Kidney epithelial cell (primary cell): ENCODE results near the gene NARF. TPM values are rescaled to one million over a fixed set of nuclear protein-coding genes. Genes with fewer than 3 reads are reported as not detected.

Source experiments
- DNase-seq: peaks from one replicate; pipeline ENCODE4 v3.0.0-alpha.2; 2010; ENCODE audit warnings: low read depth
- H3K27me3 ChIP-seq: 2 replicates; pipeline ENCODE4 v1.6.0; 2011; ENCODE audit warnings: low read length; ENCODE audit not compliant: control insufficient read depth, insufficient read depth
- H3K36me3 ChIP-seq: 2 replicates; pipeline ENCODE4 v1.5.1; 2011; ENCODE audit warnings: low read length; ENCODE audit not compliant: control insufficient read depth, insufficient read depth
- H3K4me3 ChIP-seq: 2 replicates; pipeline ENCODE4 v1.5.1; 2011; ENCODE audit warnings: low read depth, mild to moderate bottlenecking, control low read depth, low read length
- total RNA-seq: library from RNA; depleted of rRNA; stranded (reverse); fragments of >200 nt; gene quantifications from 2 replicates; pipeline ENCODE4 v1.2.3, GENCODE V29; 2015
- TF ChIP-seq, protein P1 (sequence below): IDR thresholded peaks from 2 replicates; pipeline ENCODE4 v1.5.1; 2011; ENCODE audit warnings: mild to moderate bottlenecking, moderate library complexity, low read length, control low read depth, inconsistent platforms; ENCODE audit not compliant: insufficient read depth, poor library complexity, severe bottlenecking

The NARF gene
- total RNA-seq, 1 donor from 2014 or later, result 59.9 TPM

DNA sequence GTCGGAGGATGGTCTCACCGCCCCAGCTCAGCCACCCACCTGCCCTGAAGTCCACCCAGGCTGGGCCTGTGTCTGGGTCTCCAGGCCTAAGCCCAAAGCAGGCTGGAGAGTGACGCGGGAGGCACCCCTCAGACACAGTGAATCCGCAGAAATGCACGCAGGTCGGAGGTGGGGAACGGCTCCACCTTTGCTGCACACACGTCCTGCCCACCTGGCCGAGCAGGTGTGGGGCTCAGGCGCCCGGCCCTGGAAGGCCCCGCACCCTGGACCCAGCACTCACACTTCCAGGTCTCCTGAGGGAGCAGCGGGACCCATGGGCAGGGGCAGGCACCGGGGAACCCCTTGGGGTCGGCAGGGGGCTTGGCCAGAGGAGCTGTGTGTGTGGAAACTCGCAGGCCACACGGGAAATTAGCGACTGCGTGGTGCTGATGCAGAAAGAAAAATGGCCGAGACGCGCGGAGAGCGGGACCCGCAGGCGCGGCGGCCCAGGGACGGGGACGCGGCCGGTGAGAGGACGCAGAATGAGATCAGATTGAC lies 18.6 kb upstream of the NARF start:
- no peaks in the 10 kb centered on the region for H3K27me3 ChIP-seq
- no peak for DNase-seq
- TF ChIP-seq, protein P1, sequence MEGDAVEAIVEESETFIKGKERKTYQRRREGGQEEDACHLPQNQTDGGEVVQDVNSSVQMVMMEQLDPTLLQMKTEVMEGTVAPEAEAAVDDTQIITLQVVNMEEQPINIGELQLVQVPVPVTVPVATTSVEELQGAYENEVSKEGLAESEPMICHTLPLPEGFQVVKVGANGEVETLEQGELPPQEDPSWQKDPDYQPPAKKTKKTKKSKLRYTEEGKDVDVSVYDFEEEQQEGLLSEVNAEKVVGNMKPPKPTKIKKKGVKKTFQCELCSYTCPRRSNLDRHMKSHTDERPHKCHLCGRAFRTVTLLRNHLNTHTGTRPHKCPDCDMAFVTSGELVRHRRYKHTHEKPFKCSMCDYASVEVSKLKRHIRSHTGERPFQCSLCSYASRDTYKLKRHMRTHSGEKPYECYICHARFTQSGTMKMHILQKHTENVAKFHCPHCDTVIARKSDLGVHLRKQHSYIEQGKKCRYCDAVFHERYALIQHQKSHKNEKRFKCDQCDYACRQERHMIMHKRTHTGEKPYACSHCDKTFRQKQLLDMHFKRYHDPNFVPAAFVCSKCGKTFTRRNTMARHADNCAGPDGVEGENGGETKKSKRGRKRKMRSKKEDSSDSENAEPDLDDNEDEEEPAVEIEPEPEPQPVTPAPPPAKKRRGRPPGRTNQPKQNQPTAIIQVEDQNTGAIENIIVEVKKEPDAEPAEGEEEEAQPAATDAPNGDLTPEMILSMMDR, result no peak
- peaks cover 3% of the 10 kb centered on the region for H3K36me3 ChIP-seq
- H3K4me3 ChIP-seq, result no peak overlapping the region

DNA sequence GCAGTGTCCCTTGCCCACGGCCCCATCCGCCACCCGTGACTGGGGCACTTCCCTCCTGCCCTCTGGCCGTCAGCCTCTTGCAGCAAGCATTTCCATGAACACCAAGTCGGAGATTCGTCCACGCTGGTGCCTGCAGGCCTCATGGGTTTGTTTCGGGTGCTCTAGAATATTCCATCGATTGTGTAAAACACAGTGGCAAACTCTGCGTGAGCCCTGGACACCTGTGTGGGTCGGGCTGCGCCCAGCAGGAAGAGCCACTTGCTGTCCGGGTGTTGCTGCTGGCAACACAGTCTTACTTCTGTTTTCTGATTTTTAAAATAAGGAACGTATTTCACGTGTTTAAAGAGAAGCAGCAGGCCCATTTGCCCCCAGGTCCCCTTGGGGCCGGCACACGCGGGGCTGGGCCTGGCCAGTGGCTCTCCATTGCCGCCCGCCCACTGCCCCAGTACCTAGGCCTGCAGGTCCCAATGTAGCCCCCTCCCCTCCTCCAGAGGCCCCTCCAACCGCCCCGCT lies 18.0 kb upstream of the NARF start:
- H3K36me3 ChIP-seq, result peaks cover 3% of the 10 kb centered on the region
- H3K27me3 ChIP-seq, result no peaks in the 10 kb centered on the region
- TF ChIP-seq, protein P1, result no peak
- no peak overlapping the region for H3K4me3 ChIP-seq
- no peak for DNase-seq

DNA sequence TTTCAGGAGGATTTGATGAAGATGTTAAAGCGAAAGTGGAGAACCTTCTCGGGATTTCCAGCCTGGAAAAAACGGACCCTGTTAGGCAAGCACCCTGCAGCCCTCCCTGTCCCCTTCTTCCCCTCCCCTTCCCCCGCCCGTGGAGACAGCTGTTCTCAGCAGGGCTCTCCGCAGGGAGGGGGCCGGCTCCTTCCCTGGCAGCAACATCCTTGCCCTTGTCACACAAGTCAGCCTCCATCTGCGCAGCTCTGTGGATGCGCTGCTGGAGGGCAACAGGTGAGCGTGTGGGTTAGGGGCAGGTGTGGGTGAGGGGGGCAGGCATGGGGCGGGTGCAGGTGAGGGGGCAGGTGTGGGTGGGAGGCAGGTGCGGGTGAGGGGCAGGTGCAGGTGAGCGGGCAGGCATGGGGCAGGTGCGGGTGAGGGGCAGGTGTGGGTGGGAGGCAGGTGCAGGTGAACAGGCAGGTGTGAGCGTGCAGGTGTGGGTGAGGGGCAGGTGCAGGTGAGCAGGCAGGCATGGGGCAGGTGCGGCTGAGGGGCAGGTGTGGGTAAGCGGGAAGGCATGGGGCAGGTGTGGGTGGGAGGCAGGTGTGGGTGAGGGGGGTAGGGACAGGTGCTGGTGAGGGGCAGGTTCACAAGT lies 17.4 kb upstream of the NARF start:
- Histone ChIP-seq H3K36me3 (peaks cover 3% of the 10 kb centered on the region), H3K27me3 (no peaks in the 10 kb centered on the region), H3K4me3 (no peak overlapping the region)
- TF ChIP-seq, protein P1, result no peak
- DNase-seq, result no peak

DNA sequence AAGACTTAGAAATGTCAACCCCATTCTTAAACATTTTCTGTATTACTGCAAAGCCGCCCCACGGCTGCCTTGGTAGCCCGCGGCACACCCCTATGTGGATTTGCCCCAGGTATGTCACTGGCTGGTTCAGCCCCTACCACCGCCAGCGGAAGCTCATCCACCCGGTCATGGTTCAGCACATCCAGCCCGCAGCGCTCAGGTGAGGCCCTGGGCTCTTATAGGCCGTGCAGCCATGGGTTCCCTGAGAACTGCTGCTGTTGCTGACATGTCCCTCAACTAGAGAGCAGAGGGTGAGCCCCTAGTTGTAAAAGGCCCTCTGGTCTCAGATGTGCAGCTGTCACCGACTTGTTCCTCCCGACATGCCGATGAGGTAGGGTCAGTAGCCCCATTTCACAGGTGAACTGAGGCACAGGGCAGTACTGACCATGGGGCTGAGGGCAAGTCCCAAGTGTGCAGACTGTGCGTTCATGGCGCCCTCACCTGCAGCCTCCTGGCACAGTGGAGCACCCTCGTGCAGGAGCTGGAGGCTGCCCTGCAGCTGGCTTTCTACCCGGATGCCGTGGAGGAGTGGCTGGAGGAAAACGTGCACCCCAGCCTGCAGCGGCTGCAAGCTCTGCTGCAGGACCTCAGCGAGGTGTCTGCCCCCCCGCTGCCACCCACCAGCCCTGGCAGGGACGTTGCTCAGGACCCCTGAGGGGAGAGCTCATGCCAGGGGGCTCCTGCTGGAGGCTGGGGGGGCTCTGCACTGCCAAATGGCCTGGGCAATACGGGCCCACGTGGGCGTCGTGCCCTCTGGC lies 16.7 kb upstream of the NARF start:
- no peak overlapping the region for H3K4me3 ChIP-seq
- TF ChIP-seq, protein P1, result no peak
- no peak for DNase-seq
- no peaks in the 10 kb centered on the region for H3K27me3 ChIP-seq
- peaks cover 3% of the 10 kb centered on the region for H3K36me3 ChIP-seq

DNA sequence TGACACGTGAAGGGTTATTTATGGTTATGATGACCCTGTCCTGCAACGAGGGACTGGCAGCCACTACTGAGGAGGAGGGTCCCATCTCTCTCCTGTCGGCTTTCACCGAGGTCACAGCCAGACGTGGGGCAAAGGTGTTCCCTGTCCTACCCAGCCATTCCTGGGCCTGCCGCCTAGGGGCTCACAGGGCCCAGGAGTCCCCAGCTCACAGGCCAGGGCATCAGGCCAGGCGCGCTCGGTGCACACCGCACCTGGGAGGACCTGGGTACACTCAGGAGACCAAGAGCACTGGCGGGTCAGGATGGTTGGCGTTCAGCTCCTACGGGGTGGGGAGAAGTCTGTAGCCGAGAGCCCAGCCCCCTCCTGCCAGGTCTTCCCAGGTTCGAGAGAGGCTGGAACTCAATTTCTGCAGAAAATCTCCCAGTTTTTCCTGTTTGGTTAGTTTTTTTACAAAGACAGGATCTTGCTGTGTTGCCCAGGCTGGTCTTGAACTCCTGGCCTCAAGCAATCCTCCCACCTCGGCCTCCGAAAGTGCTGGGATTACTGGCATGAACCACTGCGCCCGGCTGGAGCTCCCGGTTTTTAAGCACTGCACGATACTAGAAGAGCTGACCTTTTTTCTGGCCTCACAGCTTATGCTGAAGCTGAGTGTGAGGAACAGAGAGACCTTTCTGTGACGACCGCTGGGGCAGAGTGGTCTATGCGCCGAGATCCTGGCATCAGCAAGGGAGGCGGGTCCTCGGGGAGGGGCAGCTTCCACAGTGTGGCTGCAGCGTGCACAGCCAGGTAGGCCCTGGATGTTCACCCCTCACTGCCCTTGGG lies 15.7 kb upstream of the NARF start:
- Histone ChIP-seq H3K36me3 (peaks cover 3% of the 10 kb centered on the region), H3K4me3 (no peak overlapping the region), H3K27me3 (no peaks in the 10 kb centered on the region)
- TF ChIP-seq, protein P1, result no peak
- DNase-seq, result no peak
